Activated naive CD8-positive, alpha-beta T cell treated with anti-CD3 and anti-CD28 coated beads, Interleukin-2, amount 50 U/mL, for 24 hours (primary cell): ENCODE results near the gene FAM241A.

Experiments used
- ATAC-seq: fragments of 150-1000 bp; cut with Tn5 transposase; one replicate; pipeline ENCODE4 v1.10.0; 2021
- DNase-seq: peaks from one replicate; pipeline ENCODE4 v3.0.0; 2021
- H3K27ac Mint-ChIP-seq: one replicate; pipeline ENCODE4 v1.8.0; 2021; ENCODE audit warnings: mild to moderate bottlenecking, mixed read lengths
- H3K27me3 Mint-ChIP-seq: one replicate; pipeline ENCODE4 v1.8.0; 2021; ENCODE audit warnings: mixed read lengths
- H3K36me3 Mint-ChIP-seq: one replicate; pipeline ENCODE4 v1.8.0; 2021; ENCODE audit warnings: low read depth, mixed read lengths
- H3K4me1 Mint-ChIP-seq: one replicate; pipeline ENCODE4 v1.8.0; 2021; ENCODE audit warnings: mixed read lengths
- H3K4me3 Mint-ChIP-seq: one replicate; pipeline ENCODE4 v1.8.0; 2021; ENCODE audit warnings: mild to moderate bottlenecking, moderate library complexity, mixed read lengths
- H3K9me3 Mint-ChIP-seq: one replicate; pipeline ENCODE4 v1.8.0; 2021; ENCODE audit warnings: mixed read lengths

Gene FAM241A

GRCh38 chr4:112236040-112236439 is 90.8 kb downstream of the FAM241A start:
- DNase-seq, result no peak
- Mint-ChIP-seq H3K4me1 (peaks cover 39% of the 10 kb centered on the region), H3K36me3 (peaks cover 4% of the 10 kb centered on the region)

GRCh38 chr4:112238833-112239232 is 93.6 kb downstream of the FAM241A start:
- H3K36me3 Mint-ChIP-seq, result peaks cover 5% of the 10 kb centered on the region
- H3K27me3 Mint-ChIP-seq, result no peaks in the 10 kb centered on the region
- H3K27ac Mint-ChIP-seq, result no peak overlapping the region
- ATAC-seq (no peak), DNase-seq (no peak)
- no peaks in the 10 kb centered on the region for H3K9me3 Mint-ChIP-seq
- H3K4me3 Mint-ChIP-seq, result no peak overlapping the region
- H3K4me1 Mint-ChIP-seq, result peaks cover 19% of the 10 kb centered on the region

More at GRCh38 chr4:112236040-112236439, 90.8 kb downstream of the FAM241A start:
- Mint-ChIP-seq H3K27me3 (no peaks in the 10 kb centered on the region), H3K27ac (no peak overlapping the region), H3K4me3 (no peak overlapping the region), H3K9me3 (no peaks in the 10 kb centered on the region)
- ATAC-seq, result no peak
